H1 (cell line): ENCODE results near the gene OGDH.

ENCODE experiments used
- EZH2 ChIP-seq: fragments of 200-600 bp; sonication (generic); IDR thresholded peaks from 2 replicates; pipeline ENCODE4 v1.7.1; 2012; ENCODE audit warnings: low read depth, mild to moderate bottlenecking, moderate library complexity, low read length, inconsistent platforms; ENCODE audit not compliant: severe bottlenecking
- GABPA ChIP-seq: IDR thresholded peaks from 2 replicates; pipeline ENCODE4 v1.6.1; 2011; ENCODE audit warnings: mild to moderate bottlenecking, low read length, moderate library complexity, borderline replicate concordance; ENCODE audit not compliant: insufficient read depth
- MAX ChIP-seq: IDR thresholded peaks from 2 replicates; pipeline ENCODE4 v1.6.1; 2012; ENCODE audit warnings: inconsistent platforms
- NRF1 ChIP-seq: IDR thresholded peaks from 2 replicates; pipeline ENCODE4 v1.6.1; 2011; ENCODE audit warnings: mild to moderate bottlenecking, low read depth, low read length, improper control_type of control experiment
- POLR2AphosphoS5 ChIP-seq: IDR thresholded peaks from 2 replicates; pipeline ENCODE4 v1.6.1; 2011; ENCODE audit warnings: low read depth, low read length
- TBP ChIP-seq: IDR thresholded peaks from 2 replicates; pipeline ENCODE4 v1.6.1; 2011; ENCODE audit warnings: low read depth, low read length, improper control_type of control experiment
- TCF12 ChIP-seq: IDR thresholded peaks from 2 replicates; pipeline ENCODE4 v1.6.1; 2011; ENCODE audit warnings: low read depth, mild to moderate bottlenecking, low read length
- USF2 ChIP-seq: IDR thresholded peaks from 2 replicates; pipeline ENCODE4 v1.6.1; 2011; ENCODE audit warnings: low read length, improper control_type of control experiment
- TF ChIP-seq, protein P1 (sequence below), 3 experiments: IDR thresholded peaks; 1 replicate in 2 of 3; 2 replicates in 1 of 3; pipeline versions ENCODE4 v1.5.1 to v1.6.1; 2011; ENCODE audit warnings: low read length in 3 of 3, mild to moderate bottlenecking in 3 of 3, inconsistent platforms in 2 of 3, low read depth in 1 of 3, moderate library complexity in 1 of 3; ENCODE audit not compliant: insufficient read depth in 1 of 3; ENCODE audit errors: control extremely low read depth in 1 of 3

DNA sequence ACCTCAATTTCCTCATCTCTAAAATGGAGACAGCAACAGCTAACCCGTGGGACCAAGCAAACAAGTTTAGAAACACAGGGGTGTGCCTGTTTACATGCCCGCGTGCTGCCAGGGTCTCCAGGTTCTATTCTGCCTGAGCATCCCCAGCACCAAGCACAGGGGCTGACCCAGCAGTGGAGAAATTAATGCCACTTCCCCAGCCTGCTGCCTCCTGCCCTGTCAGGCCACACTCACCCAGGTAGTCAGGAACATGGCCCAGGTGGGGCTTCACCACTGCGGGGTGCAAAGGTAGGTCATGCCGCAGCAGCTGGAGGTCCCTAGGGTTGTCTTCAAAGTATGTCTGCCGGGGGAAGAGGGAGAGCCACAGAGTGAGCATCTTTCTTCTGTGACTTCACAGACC, 38.5 kb upstream of the OGDH start:
- TF ChIP-seq, protein P1, sequence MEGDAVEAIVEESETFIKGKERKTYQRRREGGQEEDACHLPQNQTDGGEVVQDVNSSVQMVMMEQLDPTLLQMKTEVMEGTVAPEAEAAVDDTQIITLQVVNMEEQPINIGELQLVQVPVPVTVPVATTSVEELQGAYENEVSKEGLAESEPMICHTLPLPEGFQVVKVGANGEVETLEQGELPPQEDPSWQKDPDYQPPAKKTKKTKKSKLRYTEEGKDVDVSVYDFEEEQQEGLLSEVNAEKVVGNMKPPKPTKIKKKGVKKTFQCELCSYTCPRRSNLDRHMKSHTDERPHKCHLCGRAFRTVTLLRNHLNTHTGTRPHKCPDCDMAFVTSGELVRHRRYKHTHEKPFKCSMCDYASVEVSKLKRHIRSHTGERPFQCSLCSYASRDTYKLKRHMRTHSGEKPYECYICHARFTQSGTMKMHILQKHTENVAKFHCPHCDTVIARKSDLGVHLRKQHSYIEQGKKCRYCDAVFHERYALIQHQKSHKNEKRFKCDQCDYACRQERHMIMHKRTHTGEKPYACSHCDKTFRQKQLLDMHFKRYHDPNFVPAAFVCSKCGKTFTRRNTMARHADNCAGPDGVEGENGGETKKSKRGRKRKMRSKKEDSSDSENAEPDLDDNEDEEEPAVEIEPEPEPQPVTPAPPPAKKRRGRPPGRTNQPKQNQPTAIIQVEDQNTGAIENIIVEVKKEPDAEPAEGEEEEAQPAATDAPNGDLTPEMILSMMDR (IDR thresholded peaks at IDR 0.05; ENCODE audit: control extremely low read depth in 1 of 3, insufficient read depth in 1 of 3, low read depth in 1 of 3, low read length in 3 of 3): no peak
- TF ChIP-seq POLR2AphosphoS5: 0 out of 2 replicates have a peak, but pooled peaks have one; percentile 1
- no peak for TF ChIP-seq TCF12
- TF ChIP-seq GABPA: no peak
- TF ChIP-seq NRF1: no peak
- no peak for TF ChIP-seq TBP
- no peak for TF ChIP-seq EZH2
- no peak for TF ChIP-seq MAX
- no peak for TF ChIP-seq USF2
